B cell (primary cell): ENCODE results near the gene AUTS2. TPM values are rescaled to one million over a fixed set of nuclear protein-coding genes. Genes with fewer than 3 reads are reported as not detected.

ENCODE experiments used
- ATAC-seq: fragments of 200-7000 bp; cut with Tn5 transposase; one replicate; pipeline ENCODE4 v1.10.0; 2021; ENCODE audit warnings: low read depth, mild to moderate bottlenecking, moderate number of reproducible peaks, moderate library complexity
- CTCF ChIA-PET: fragments of 350-600 bp; sonication (Branson Sonifier 250); formaldehyde crosslinking; loops from one replicate; lab custom pipeline; 2021; ENCODE audit warnings: antibody characterized with exemption, inconsistent platforms; lab: Charles Lee
- POLR2A ChIA-PET: fragments of 350-600 bp; sonication (Branson Sonifier 250); formaldehyde crosslinking; loops from one replicate; lab custom pipeline; 2021; ENCODE audit warnings: antibody characterized with exemption; lab: Charles Lee
- DNase-seq: peaks from one replicate; pipeline ENCODE4 v3.0.0; 2013
- H2AFZ ChIP-seq: 2 replicates; pipeline ENCODE4 v1.6.1; 2012; ENCODE audit warnings: mild to moderate bottlenecking, low read depth, low read length; ENCODE audit not compliant: insufficient read depth, poor library complexity, severe bottlenecking
- H3K27ac ChIP-seq, 2 donors: 1 replicate in 1 of 2; 2 replicates in 1 of 2; pipeline ENCODE4 v1.5.1; 2012 to 2013; ENCODE audit warnings: low read length in 2 of 2, mild to moderate bottlenecking in 2 of 2, moderate library complexity in 1 of 2
- H3K27me3 ChIP-seq, 4 experiments: fragments of 200-600 bp in 1 of 4; sonication (generic) in 1 of 4; replicated peaks in 1 of 4; 1 replicate in 2 of 4; 2 replicates in 2 of 4; pipeline versions ENCODE4 v1.6.1 to v1.7.0; 2013 to 2016; ENCODE audit warnings: low read length in 3 of 4, mild to moderate bottlenecking in 2 of 4, mixed read lengths in 1 of 4, moderate library complexity in 1 of 4; ENCODE audit not compliant: insufficient read depth in 4 of 4, control insufficient read depth in 3 of 4; ENCODE audit errors: control extremely low read depth in 1 of 4
- H3K36me3 ChIP-seq, 2 experiments: replicated peaks in 1 of 2; 1 replicate in 1 of 2; 2 replicates in 1 of 2; pipeline versions ENCODE4 v1.6.1 to v1.7.1; 2013; ENCODE audit warnings: low read length in 1 of 2; ENCODE audit not compliant: insufficient read depth in 2 of 2, control insufficient read depth in 1 of 2; ENCODE audit errors: control extremely low read depth in 1 of 2, extremely low read depth in 1 of 2
- H3K4me1 ChIP-seq, 2 donors: fragments of 200-600 bp in 1 of 2; sonication (generic) in 1 of 2; 1 replicate in 1 of 2; 2 replicates in 1 of 2; pipeline versions ENCODE4 v1.5.1 to v1.6.1; 2013 to 2017; ENCODE audit warnings: low read length in 2 of 2; ENCODE audit not compliant: control insufficient read depth in 2 of 2, insufficient read depth in 2 of 2
- H3K4me2 ChIP-seq: replicated peaks from 2 replicates; pipeline ENCODE3; 2012; ENCODE audit warnings: mild to moderate bottlenecking, low read depth, low read length; ENCODE audit not compliant: poor library complexity, severe bottlenecking
- H3K4me3 ChIP-seq, 5 experiments: fragments of 200-600 bp in 1 of 5; sonication (generic) in 1 of 5; 1 replicate in 3 of 5; 2 replicates in 2 of 5; pipeline versions ENCODE4 v1.5.1 to v1.7.0; 2011 to 2016; ENCODE audit warnings: low read length in 4 of 5, mild to moderate bottlenecking in 4 of 5, low read depth in 2 of 5, control low read depth in 1 of 5, moderate library complexity in 1 of 5; ENCODE audit not compliant: insufficient read depth in 1 of 5; ENCODE audit errors: control extremely low read depth in 1 of 5, extremely low read depth in 1 of 5
- H3K79me2 ChIP-seq: fragments of 200-600 bp; sonication (generic); one replicate; pipeline ENCODE4 v1.6.0; 2016; ENCODE audit warnings: low read length; ENCODE audit not compliant: control insufficient read depth, insufficient read depth
- H3K9ac ChIP-seq: fragments of 200-600 bp; sonication (generic); 2 replicates; pipeline ENCODE4 v1.6.1; 2017; ENCODE audit warnings: mild to moderate bottlenecking, low read length, moderate library complexity
- H3K9me3 ChIP-seq, 3 donors: one replicate each; pipeline versions ENCODE4 v1.6.1 to v1.7.1; 2013; ENCODE audit warnings: low read length in 2 of 3; ENCODE audit not compliant: control insufficient read depth in 2 of 3, insufficient read depth in 1 of 3; ENCODE audit errors: control extremely low read depth in 1 of 3
- H4K20me1 ChIP-seq: 2 replicates; pipeline ENCODE4 v1.6.0; 2012; ENCODE audit warnings: mild to moderate bottlenecking, low read length; ENCODE audit not compliant: insufficient read depth, control insufficient read depth, poor library complexity, severe bottlenecking
- H3K27ac Mint-ChIP-seq: one replicate; pipeline ENCODE4 v1.8.0; 2021; ENCODE audit warnings: mixed read lengths
- H3K27me3 Mint-ChIP-seq: one replicate; pipeline ENCODE4 v1.8.0; 2021; ENCODE audit warnings: mixed read lengths
- H3K4me1 Mint-ChIP-seq: one replicate; pipeline ENCODE4 v1.8.0; 2021; ENCODE audit warnings: mixed read lengths
- H3K4me3 Mint-ChIP-seq: one replicate; pipeline ENCODE4 v1.8.0; 2021; ENCODE audit warnings: mixed read lengths
- H3K9me3 Mint-ChIP-seq: one replicate; pipeline ENCODE4 v1.8.0; 2022; ENCODE audit warnings: mixed read lengths; ENCODE audit not compliant: insufficient read depth
- EZH2 ChIP-seq: IDR thresholded peaks from 2 replicates; pipeline ENCODE4 v1.6.1; 2012; ENCODE audit warnings: borderline replicate concordance, low read depth, mild to moderate bottlenecking, moderate library complexity, low read length; ENCODE audit not compliant: insufficient read depth, poor library complexity, severe bottlenecking
- WGBS: methylation state at CpG from one replicate; pipeline ENCODE4 v1.1.5; 2013; ENCODE audit warnings: missing lambda C conversion rate; ENCODE audit not compliant: insufficient coverage; 5-methylcytosine and 5-hydroxymethylcytosine counted together
- intact Hi-C: fragments of 100-400 bp; cut with micrococcal nuclease; formaldehyde crosslinking; loops from one replicate; pipeline ENCODE4 v1.10.0; 2022
- polyA plus RNA-seq: library from polyadenylated mRNA; depleted of rRNA; stranded (reverse); fragments of >200 nt; gene quantifications from 2 replicates; pipeline ENCODE4 v1.2.3, GENCODE V29; 2012
- total RNA-seq, 2 donors: library from RNA; stranded (reverse); fragments of 120-200 nt in 1 of 2; gene quantifications; 1 replicate in 1 of 2; 2 replicates in 1 of 2; pipeline versions ENCODE4 v1.2.3 to v1.2.4, GENCODE V29; 2013 to 2022
- TF ChIP-seq, protein P1 (sequence below): fragments of 200-600 bp; IDR thresholded peaks from one replicate; pipeline ENCODE4 v1.8.0; 2022; ENCODE audit warnings: antibody characterized with exemption, mild to moderate bottlenecking

The AUTS2 gene
- total and polyA plus RNA-seq, 2 donors (not counting 1 experiment from before 2014, with no cell fraction given) = 22.3 to 35.0 TPM

DNA sequence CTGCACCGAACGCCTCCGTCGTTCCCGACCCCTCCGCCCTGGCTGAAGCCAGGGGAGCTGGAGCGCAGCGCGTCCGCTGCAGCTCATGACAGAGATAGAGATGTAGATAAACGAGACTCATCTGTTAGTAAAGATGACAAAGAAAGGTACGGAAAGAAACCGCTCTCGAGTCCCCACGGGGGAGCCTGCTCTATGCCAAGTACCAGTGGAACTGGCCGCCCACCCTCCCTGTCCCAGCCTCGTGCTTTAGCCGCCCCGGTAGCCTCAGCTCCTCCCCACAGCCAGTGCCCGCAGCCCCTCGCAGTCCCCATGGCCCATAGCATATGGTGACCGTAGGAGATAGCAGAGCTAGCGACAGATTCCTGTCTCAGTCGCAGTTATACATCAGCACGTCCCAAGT is 1189.0 kb downstream of the AUTS2 start:
- no peak overlapping the region for H3K27ac ChIP-seq
- WGBS = 92% methylated on average over 16 of the region's 25 CpGs

DNA sequence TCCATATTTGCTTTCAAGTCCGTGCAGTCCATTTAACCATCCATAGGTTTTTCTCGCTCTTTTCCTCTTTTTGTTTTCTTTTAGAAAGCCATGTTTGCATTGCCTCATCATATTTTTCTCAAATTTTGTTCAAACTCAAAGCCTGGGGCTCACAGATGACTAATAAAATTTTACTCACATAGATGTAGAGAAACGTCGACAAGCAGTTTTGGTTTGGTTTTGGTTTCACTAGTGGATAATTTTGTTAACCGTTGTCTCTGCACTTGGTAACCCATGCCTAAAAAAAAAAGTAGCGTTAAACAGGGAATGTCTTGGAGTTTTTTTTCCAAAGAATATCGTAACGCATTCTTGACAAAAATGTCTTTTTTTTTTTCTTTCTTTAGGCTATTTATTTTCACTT is 1189.5 kb downstream of the AUTS2 start:
- no peak overlapping the region for H3K4me2 ChIP-seq
- Mint-ChIP-seq H3K27me3 (no peaks in the 10 kb centered on the region), H3K4me3 (no peak overlapping the region), H3K9me3 (no peaks in the 10 kb centered on the region), H3K27ac (no peak overlapping the region), H3K4me1 (no peaks in the 10 kb centered on the region)
- no peak overlapping the region for H3K9ac ChIP-seq
- intact Hi-C loops = no loop called here
- H3K79me2 ChIP-seq = no peaks in the 10 kb centered on the region
- no peaks in the 10 kb centered on the region for H4K20me1 ChIP-seq
- H2AFZ ChIP-seq = no peak overlapping the region
- ChIA-PET POLR2A (no interaction called here), CTCF (no interaction called here)
- no peaks in the 10 kb centered on the region for H3K4me1 ChIP-seq
- TF ChIP-seq EZH2 = no peak
- TF ChIP-seq, protein P1, sequence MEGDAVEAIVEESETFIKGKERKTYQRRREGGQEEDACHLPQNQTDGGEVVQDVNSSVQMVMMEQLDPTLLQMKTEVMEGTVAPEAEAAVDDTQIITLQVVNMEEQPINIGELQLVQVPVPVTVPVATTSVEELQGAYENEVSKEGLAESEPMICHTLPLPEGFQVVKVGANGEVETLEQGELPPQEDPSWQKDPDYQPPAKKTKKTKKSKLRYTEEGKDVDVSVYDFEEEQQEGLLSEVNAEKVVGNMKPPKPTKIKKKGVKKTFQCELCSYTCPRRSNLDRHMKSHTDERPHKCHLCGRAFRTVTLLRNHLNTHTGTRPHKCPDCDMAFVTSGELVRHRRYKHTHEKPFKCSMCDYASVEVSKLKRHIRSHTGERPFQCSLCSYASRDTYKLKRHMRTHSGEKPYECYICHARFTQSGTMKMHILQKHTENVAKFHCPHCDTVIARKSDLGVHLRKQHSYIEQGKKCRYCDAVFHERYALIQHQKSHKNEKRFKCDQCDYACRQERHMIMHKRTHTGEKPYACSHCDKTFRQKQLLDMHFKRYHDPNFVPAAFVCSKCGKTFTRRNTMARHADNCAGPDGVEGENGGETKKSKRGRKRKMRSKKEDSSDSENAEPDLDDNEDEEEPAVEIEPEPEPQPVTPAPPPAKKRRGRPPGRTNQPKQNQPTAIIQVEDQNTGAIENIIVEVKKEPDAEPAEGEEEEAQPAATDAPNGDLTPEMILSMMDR = no peak
- H3K4me3 ChIP-seq = no peak overlapping the region
- DNase-seq (no peak), ATAC-seq (no peak)
- no peaks in the 10 kb centered on the region for H3K27me3 ChIP-seq
- H3K9me3 ChIP-seq = peaks cover 0 to 8% (median 0%) of the 10 kb centered on the region in 3 donors
- 86% methylated on average over 1 of the region's 8 CpGs for WGBS
- H3K36me3 ChIP-seq = peaks cover 8 to 32% of the 10 kb centered on the region in 2 experiments
- H3K27ac ChIP-seq = no peak overlapping the region

More for the DNA sequence above, 1189.0 kb downstream of the AUTS2 start:
- H4K20me1 ChIP-seq = no peaks in the 10 kb centered on the region
- POLR2A ChIA-PET = no interaction called here
- no peak overlapping the region for H2AFZ ChIP-seq
- H3K9ac ChIP-seq = no peak overlapping the region
- no peaks in the 10 kb centered on the region for H3K27me3 ChIP-seq
- peaks cover 0 to 8% (median 0%) of the 10 kb centered on the region in 3 donors for H3K9me3 ChIP-seq
- ATAC-seq (no peak), DNase-seq (no peak)
- H3K4me3 Mint-ChIP-seq = no peak overlapping the region
- H3K27ac Mint-ChIP-seq = no peak overlapping the region
- no peaks in the 10 kb centered on the region for H3K4me1 ChIP-seq
- no peaks in the 10 kb centered on the region for H3K27me3 Mint-ChIP-seq
- no peaks in the 10 kb centered on the region for H3K79me2 ChIP-seq
- H3K4me2 ChIP-seq = no peak overlapping the region
- no peaks in the 10 kb centered on the region for H3K4me1 Mint-ChIP-seq
- CTCF ChIA-PET = no interaction called here
- TF ChIP-seq EZH2 = no peak
- TF ChIP-seq, protein P1 = no peak
- no peak overlapping the region for H3K4me3 ChIP-seq
- no peaks in the 10 kb centered on the region for H3K9me3 Mint-ChIP-seq
- H3K36me3 ChIP-seq = peaks cover 8 to 32% of the 10 kb centered on the region in 2 experiments
- intact Hi-C loops = no loop called here
